GM19035 (cell line): Measurements from ENCODE around the gene HPF1.
A peak's percentile ranks its signal among the peaks of the same experiment; 100 is the strongest.
"Not testable (repeated sequence)": the region's sequence is repeated elsewhere in the genome, so short reads cannot be mapped to it uniquely, and the experiment has no call there.

ENCODE experiments used
- ATAC-seq: cut with Tn5 transposase; IDR thresholded peaks from one replicate; pipeline ENCODE4 v1.9.1; 2021; ENCODE audit not compliant: unreplicated experiment

HPF1 gene

DNA sequence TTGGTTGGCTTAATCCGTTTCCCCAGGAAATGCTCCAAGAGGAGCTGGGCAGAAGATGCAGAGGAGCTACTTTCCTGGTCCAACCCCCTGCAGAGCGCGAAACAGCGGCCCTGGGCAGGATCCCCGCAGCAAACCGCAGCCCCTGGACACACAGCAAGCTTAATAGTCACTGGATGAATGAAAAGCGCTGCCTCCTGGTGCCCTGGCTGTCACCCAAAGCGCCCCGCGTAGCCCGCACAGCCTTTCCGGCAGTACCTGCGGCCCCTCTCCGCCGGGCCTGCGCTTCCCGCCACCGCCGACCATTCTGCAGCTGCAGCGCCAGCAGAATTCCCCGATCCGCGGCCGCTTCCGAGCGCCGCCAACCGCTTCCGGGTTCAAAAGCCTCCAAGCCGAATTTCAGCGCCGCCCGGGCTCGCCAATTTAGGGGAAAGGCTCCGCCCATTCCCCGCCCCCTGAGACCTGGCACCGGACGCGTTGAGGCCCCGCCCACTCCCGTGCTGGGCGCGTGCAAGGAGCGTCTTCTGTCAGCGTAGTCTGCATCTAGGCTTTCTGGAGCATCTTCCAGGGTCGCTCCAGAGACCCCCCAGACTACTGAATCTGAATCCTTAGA lies at the start of gene HPF1:
TSS of gene HPF1 (minus strand) at position 370 of the 610 bp plus-strand sequence. CDS start at position 303, 67 bp downstream.
- ATAC-seq, result peak; percentile 95

DNA sequence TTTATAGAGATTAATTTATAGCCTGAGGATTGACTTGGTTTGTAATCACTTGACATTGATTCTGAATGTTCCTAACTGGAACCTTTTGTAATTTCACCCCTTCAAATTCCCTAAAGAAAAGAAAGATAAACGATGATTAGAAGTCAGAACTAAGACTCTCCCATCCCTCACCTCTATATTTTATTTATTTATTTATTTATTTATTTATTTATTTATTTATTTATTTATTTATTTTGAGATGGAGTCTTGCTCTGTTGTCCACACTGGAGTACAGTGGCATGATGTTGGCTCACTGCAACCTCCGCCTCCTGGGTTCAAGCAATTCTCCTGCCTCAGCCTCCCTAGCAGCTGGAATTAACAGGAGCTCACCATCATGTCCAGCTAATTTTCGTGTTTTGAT lies 49.0 kb upstream of the HPF1 start:
- not testable (repeated sequence) for ATAC-seq

DNA sequence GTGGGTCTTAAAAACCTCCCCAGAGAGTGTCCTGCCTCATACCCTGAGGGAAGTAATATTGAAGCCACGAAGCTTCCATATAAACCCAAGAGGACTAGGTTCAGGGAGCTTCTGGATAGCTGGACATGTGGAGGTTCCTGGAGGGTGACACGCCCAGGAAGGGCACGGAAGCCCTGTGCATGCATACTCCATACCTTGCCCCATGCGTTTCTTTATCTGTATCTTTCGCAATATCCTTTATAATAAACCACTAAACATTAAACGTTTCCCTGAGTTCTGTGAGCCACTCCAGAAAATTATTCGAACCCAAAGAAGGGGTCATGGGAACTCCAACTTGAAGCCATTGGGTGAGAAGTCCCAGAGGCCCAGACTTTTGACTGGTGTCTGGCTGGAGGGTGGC lies 45.7 kb upstream of the HPF1 start:
- ATAC-seq, result no peak

DNA sequence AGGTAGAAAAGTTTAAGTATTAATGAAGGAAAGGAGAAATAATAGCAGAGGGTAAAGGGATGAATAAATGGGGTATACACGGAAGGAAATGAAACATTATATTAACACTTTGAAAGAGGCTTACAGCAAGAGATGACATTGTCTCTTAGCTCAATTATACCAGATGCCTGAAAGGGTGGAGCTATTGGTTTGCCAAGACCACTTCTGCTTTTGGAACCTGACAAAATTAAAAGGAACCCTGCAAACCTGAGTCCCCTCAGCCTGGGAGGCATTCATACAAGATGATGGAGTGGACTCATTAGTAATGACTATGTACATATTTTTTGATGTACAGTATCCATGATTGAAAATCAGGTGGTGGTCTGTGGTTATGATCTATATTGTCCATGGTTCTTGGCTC lies 45.1 kb upstream of the HPF1 start:
- no peak for ATAC-seq

DNA sequence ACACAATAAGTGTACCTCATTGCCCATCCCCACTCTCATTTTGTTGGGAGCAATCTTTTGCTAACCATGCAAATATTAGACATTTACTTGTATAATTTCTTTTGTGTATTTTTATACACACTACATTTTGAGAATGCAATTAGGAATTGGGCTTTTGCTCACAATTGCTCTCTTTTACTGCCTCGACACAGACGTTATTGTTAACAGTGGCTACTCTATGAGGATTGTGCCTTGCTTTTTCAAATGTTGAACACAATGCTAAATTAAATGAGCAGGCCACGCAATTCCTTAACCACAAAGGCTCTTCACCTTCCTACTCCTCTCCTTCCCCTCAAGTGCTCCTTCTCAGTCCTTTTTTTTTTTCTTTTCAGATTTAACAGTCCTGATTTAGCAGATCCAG lies 42.8 kb upstream of the HPF1 start:
- no peak for ATAC-seq

DNA sequence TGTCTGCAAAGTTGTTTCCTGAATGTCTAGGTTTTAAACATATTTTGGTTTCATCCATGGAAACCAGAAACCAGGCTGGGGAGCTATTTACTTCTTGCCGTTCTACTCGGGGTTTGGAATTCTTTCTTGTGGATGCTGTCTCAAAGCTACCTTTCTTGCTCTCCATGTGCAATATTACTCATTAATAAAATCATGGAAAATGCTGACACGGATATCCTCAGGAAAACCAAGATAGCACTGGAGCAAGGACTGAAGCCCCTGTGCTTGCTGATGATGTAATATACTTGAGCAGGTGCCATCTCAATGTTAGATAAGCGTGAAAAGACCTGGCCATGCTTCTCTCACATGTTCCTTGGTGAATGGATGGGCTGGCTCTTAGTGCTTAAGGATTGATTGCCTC lies 41.5 kb upstream of the HPF1 start:
- no peak for ATAC-seq

DNA sequence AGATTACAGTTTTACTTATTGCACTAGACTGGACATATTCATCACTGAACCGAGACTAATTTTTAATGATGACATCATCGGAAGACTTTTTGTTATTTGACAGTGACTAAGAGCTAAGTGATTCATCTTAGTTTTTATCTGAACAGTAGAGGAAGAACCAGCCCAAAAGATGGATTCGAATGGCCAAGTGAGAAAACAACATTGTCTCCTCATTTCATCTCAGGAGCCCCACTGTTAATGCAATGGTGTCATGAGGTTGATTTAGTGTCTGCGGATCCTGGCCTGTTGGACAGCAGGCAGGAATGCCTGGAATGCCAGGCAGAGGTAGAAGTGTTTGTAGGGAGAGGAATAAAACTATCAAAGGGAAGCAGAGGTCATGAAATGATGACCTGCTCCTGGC lies 37.8 kb upstream of the HPF1 start:
- ATAC-seq, result no peak

DNA sequence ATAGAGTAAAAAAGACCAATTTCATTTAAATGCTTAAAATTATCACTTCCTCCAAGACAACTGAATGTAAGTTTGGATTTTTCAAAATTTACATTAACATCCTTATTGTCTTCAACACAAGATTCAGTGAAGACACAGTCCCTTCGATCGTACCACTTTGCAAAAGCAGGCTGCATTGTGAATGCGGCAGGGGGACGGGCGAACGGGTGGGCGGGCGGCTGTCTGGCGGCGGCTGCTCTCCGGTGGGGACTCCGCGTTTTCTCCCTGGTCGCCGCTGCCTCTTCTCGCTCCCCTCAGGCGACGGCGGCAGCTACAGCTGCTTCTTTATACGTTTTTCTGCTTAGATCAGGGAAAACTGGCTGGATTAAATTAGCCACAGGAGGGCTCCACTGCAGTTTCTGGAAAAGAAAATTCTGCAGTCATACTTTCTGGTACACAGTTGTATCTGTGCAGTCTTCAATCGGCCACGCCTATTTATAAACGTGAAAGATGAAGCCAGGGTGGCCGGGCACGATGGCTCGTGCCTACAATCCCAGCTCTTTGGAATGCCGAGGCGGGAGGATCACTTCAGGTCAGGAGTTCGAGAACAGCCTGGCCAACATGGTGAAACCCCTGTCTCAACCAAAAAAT lies 33.9 kb upstream of the HPF1 start:
- no peak for ATAC-seq

DNA sequence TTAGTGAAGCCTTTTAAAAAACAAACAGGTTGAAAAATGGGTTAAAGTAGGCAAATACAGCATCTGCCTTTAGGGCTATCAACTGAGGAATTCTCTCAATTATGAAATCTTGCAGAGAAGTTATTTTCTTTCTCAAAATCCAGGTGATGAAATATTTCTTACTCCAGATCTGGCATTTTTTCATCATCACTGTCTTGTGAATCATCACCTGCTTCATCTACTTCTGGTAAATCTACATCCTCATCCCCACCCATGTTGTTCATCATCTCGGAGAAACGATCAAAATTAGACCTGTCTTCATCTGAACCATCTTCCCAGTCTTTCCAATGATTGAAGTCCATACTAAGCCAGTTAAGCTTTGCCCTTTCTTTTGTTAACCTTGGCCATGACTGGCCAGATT lies 33.3 kb upstream of the HPF1 start:
- no peak for ATAC-seq

DNA sequence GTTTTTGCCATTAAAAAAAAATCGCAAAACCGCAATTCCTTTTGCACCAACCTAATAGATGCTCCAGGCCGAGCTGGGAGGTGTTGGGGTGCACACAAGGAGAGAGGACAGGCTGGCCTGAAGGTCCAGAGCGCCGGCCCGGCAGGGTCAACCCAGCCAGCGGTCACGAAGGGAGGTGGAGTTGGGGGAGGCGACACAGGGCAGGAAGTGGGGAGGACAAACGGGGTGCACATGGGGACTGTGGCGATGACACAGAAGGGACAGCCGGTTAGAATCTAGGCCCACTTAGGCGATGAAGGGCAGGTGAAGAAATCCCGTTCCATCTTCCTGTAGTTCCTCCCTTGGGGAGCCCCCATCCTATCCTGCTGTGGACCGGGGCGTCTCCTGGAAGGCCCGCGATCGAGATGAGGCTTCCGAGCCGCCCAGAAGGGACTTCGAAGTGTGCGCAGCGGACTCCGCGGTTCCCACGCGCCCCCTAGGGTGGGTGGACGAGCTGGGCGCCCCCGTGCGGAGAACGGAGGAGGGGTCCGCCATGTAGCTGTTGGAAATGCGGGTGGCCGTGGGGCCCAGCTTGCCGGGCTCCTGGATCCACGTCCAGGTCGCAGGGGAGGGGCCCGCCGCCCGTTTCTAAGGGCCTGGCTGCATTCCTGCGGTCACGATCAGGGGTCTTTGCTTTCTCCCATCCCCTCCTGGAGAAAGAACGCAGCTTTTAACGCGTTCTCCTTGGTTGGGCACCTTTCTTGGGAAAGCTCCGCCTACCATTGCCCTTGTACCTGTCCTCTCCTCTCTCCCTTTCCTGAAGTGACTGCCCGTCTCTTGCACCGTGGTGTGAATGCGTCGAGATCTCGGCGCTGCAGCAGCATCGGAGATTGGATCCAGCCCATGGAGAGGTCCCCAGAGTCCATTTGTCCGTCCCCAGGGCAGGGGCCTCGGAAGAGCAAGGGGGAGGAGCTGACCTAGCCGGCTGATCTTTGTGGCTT lies 17.0 kb upstream of the HPF1 start:
- ATAC-seq, result no peak

DNA sequence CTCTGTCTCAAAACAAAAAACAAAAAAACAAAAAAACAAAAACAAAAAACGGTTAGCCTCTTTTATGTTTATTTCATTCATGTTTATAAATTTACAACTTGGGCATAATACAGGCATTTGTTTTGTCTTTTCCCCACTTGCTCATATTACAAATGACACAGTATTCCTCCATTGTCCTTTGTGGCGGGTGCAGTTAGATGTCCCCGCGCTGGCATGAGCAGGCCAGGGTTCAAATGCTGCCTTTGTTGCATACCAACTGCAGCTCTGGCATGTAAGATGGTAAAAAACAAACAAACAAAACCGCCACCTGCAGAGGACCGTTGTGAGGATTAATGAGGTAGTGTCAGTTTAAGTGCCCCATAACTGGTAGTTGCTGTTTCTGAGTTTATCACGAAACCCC lies 16.1 kb upstream of the HPF1 start:
- ATAC-seq, result no peak

DNA sequence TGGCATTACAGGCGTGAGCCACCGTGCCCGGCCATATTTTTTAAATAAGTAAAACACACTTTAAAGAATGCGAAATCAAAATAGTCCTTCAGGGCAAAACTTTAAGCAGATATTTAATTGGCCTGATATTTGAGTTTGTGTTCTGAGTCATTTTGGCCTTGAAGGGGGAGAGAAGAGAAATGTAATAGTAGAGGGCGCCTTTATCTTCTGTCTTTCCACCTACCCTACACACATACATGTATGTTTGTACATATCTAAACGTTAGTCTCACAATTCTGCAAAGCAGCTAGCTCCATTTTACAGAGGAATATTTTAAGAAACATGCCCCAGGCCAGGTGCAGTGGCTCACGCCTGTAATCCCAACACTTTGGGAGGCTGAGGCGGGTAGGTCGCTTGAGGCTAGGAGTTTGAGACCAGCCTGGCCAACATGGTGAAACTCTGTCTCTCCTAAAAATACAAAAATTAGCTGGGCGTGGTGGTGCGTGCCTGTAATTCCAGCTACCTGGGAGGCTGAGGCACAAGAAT lies 13.9 kb upstream of the HPF1 start:
- ATAC-seq, result not testable (repeated sequence)

DNA sequence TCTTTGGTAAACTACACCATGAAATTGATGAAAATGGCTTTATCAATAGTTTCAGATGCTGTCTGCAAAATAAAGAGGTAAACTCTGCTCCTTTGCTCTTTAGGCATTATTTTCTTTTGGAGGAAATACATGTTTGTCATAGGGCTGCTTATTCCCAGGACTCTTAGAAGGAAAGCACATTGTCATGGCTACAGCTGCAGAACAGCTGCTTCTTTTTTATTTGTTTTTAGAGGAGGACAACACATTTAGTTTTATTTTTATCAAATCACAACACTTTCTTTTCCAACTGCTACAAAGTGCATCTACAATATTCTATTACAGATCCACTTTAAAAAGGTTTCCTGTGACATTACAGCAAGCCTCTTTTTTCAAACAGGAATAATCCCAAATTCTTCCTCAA lies 12.7 kb upstream of the HPF1 start:
- no peak for ATAC-seq

DNA sequence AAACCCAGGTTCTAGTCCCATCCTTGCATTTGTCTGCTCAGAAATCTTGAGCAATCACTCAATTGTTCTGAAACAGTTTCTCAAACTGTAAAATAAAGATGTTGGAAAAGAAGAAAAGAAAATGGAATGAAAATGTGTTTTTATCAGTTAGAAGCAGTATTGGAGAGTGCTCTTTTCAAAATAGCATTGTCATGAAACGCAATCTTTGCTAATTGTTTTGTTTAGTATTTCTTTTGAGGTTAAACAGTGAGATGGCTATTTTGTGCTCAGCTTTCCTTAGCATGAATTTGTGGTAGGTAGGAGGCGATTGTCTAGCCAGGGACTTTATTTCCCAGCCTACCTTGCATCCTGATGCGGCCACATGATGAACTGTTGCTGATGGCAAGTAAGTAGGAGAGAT lies 10.6 kb upstream of the HPF1 start:
- ATAC-seq, result no peak

DNA sequence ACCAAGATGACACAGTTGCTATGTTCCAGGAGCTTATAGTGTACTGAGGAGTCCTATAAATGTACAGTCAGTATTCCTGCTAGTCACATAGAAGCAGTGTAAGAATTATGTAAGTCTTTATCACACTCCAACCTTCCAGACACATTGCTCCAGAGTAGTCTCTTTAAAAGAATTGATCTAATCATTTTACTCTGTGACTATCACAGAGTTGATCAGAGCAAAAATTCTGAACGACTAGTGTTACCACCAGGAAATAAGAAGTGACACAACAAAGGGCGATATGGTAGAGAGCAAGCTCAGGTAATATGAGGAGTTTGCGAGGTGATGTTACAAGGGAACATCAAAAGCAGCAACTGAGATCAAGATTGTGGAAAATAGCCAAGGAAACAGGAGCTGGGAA lies 9.0 kb upstream of the HPF1 start:
- ATAC-seq, result no peak

DNA sequence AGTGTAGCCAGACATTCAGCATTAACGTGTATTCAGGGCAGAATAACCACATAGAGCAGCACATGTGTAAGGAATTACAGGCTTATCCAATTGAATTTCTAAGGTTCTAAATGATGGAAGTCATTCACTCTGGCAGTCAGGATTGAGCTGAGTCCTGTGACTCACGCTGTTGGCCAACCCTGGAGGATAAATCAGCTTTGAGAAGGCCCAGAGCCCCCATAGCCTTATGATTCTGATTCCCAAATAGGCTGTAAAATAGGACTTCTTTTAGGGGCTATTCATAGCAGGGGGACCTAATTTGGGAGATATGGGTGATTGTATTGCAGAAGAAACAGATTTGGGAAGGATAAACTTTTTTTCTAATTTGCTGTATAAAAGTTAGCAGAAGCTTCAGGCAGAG lies 8.1 kb upstream of the HPF1 start:
- ATAC-seq, result no peak

DNA sequence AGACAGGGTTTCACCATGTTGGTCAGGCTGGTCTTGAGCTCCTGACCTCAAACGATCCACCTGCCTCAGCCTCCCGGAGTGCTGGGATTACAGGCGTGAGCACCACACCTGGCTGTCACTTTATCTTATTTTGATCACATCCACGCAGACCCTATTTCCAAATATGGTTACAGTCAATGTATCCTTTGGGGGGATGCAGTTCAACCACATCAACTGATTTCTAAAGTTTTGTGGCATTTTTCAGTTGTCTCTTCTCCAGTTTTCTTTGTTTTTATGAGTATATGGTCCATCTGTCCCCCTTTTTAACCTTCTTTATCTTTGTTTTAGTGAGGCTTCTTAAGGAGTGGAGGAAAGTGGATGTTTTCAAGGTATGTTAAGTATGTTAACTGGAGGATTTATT lies 4.1 kb upstream of the HPF1 start:
- no peak for ATAC-seq

DNA sequence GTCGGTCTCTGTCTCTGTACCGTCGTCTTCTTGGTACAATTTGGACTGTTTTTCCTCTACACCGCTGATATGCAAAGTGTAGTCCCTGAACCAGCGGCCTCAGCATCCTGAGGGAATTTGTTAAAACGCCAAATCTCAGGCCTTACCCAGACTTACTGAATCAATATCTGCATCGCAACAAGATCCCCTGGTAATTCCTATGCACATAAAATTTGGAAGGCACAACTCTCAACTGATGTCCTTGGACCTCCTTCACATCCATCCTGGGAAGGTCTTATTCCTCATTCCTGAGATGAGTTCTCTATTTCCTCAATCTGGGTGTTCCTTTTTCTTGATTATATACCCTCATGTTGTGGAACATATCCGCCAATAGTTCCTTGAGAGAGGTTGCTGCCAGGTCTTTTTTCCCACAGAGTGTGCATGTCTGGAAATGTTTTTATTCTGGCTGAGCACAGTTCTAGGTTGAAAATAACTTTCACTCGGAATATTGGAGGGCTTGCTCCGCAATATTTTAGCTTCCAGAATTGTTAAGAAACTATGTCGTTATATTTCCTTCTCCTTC lies 738 bp upstream of the HPF1 start:
- no peak for ATAC-seq

DNA sequence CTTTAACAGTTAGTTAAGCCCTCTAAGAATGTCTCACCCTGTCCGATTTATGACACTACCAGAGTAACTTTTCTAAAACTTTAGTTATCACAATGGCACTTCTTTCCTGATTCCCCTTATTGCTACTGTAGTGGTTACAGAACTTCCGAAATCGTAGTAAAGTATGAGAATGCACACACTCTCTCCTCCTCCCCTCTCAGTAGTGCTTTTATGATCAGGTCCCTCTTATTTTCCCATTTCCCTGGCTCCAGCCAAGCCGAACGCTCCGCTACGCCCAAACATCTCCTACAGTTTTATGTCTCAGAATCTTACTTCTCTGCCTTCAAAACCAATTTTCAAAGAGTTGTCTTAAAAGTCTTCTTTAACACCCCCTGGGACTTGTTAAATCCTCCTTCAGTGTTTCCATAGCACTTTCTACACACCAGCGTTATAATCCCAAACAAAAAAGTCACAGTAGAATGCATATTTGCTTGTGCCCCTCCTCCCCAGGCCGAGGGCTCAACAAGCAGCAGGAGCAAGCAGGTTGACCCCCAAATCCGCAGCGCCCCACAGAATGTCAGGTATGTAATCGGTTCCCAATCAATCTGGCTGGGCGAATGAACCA lies 671 bp downstream of the HPF1 start:
- ATAC-seq, result peak; percentile 20

DNA sequence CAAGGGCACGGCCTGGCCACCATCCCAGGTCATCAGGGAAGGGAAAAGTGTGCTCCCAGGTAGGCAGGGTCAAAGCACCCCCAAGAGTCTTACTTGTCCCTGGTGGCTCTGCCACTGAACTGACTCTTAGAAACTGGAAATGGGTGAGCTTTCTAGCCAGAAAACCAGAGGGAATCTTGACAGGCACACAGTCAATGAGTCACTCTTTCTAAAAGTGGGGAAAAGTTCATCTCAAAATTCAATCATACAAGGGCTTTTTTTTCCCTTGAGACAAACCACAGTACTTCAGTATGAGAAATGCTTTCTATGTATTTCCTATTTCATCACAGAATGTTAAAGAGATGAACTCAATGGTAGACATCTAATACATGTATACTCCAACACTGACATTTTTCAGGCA lies 12.5 kb downstream of the HPF1 start:
- no peak for ATAC-seq

DNA sequence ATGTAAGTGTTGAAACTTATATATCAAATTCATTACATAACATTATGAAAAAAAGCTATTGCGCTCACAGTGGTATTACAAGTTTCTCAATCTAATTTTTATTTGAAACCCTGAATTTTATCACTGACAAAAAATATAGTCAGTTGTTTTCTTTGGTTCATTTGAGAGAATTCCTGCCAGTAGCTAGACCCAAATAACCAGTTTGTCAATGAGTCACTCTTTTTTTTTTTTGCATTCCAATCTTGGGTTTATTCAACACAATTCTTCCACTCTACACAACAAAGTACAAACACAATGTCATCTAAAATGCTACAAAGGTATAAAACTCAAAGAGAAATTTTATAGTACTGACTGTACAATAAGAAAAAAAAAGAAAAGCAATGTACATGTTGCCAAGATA lies 13.1 kb downstream of the HPF1 start:
- ATAC-seq, result no peak
